Neutrophil (primary cell): ENCODE results near the gene KRTAP5-8.
"Not testable (repeated sequence)": the region's sequence is repeated elsewhere in the genome, so short reads cannot be mapped to it uniquely, and the experiment has no call there.

ENCODE experiments used
- H3K27ac ChIP-seq: fragments of 200-600 bp; sonication (generic); 2 replicates; pipeline ENCODE4 v1.5.1; 2016; ENCODE audit warnings: mild to moderate bottlenecking, moderate library complexity
- H3K27me3 ChIP-seq: fragments of 200-600 bp; sonication (generic); 2 replicates; pipeline ENCODE4 v1.6.0; 2016; ENCODE audit warnings: mild to moderate bottlenecking
- H3K36me3 ChIP-seq: fragments of 200-600 bp; sonication (generic); 2 replicates; pipeline ENCODE4 v1.5.1; 2017
- H3K4me1 ChIP-seq, 2 experiments: fragments of 200-600 bp in 1 of 2; sonication (generic) in 1 of 2; 1 replicate in 1 of 2; 2 replicates in 1 of 2; pipeline versions ENCODE4 v1.5.1 to v1.6.1; 2013 to 2016; ENCODE audit warnings: low read depth in 1 of 2, low read length in 1 of 2, mild to moderate bottlenecking in 1 of 2, moderate library complexity in 1 of 2; ENCODE audit not compliant: control insufficient read depth in 1 of 2, insufficient read depth in 1 of 2
- H3K4me3 ChIP-seq, 2 experiments: fragments of 200-600 bp in 1 of 2; sonication (generic) in 1 of 2; 1 replicate in 1 of 2; 2 replicates in 1 of 2; pipeline ENCODE4 v1.5.1; 2013 to 2016; ENCODE audit warnings: low read depth in 1 of 2, low read length in 1 of 2, mild to moderate bottlenecking in 1 of 2, moderate library complexity in 1 of 2
- H3K9me3 ChIP-seq: fragments of 200-600 bp; sonication (generic); 2 replicates; pipeline ENCODE4 v1.5.1; 2016
- CTCF ChIP-seq: fragments of 200-600 bp; sonication (generic); IDR thresholded peaks from 2 replicates; pipeline ENCODE4 v1.5.1; 2016; ENCODE audit warnings: antibody characterized with exemption

KRTAP5-8 gene

GRCh38 chr11:71568704-71569349 lies 31.0 kb downstream of the KRTAP5-8 start:
- Histone ChIP-seq H3K36me3 (no peaks in the 10 kb centered on the region), H3K27ac (no peak overlapping the region)
- no peak for TF ChIP-seq CTCF

GRCh38 chr11:71571101-71571850 lies 33.5 kb downstream of the KRTAP5-8 start:
- not testable (repeated sequence) for H3K4me3 ChIP-seq, H3K9me3 ChIP-seq, H3K4me1 ChIP-seq, H3K27ac ChIP-seq, H3K36me3 ChIP-seq
- peaks cover 32% of the 10 kb centered on the region for H3K27me3 ChIP-seq

More at GRCh38 chr11:71568704-71569349, 31.0 kb downstream of the KRTAP5-8 start:
- Histone ChIP-seq H3K9me3 (no peaks in the 10 kb centered on the region), H3K4me1 (no peaks in the 10 kb centered on the region), H3K4me3 (no peak overlapping the region), H3K27me3 (peaks cover 29% of the 10 kb centered on the region)

GRCh38 chr11:71572811-71573210 lies 35.0 kb downstream of the KRTAP5-8 start:
- Histone ChIP-seq H3K4me1 (no peaks in the 10 kb centered on the region), H3K36me3 (no peaks in the 10 kb centered on the region), H3K4me3 (no peak overlapping the region), H3K27me3 (peaks cover 34% of the 10 kb centered on the region), H3K9me3 (no peaks in the 10 kb centered on the region), H3K27ac (no peak overlapping the region)
- no peak for TF ChIP-seq CTCF

- Histone ChIP-seq H3K27ac (no peak overlapping the region), H3K4me3 (no peak overlapping the region), H3K9me3 (no peaks in the 10 kb centered on the region), H3K4me1 (no peaks in the 10 kb centered on the region), H3K36me3 (no peaks in the 10 kb centered on the region), H3K27me3 (peaks cover 28% of the 10 kb centered on the region)
- TF ChIP-seq CTCF = no peak
These were observed 36.6 kb downstream of the KRTAP5-8 start for GRCh38 chr11:71574418-71574817.

- Histone ChIP-seq H3K27ac (no peak overlapping the region), H3K36me3 (no peaks in the 10 kb centered on the region), H3K27me3 (peaks cover 34% of the 10 kb centered on the region), H3K4me3 (no peak overlapping the region), H3K4me1 (no peaks in the 10 kb centered on the region), H3K9me3 (no peaks in the 10 kb centered on the region)
- no peak for TF ChIP-seq CTCF
These were observed 38.0 kb downstream of the KRTAP5-8 start for GRCh38 chr11:71575723-71576424.

GRCh38 chr11:71576688-71577465 lies 39.1 kb downstream of the KRTAP5-8 start:
- not testable (repeated sequence) for H3K9me3 ChIP-seq, H3K36me3 ChIP-seq, H3K4me1 ChIP-seq, H3K27ac ChIP-seq, H3K4me3 ChIP-seq
- peaks cover 36% of the 10 kb centered on the region for H3K27me3 ChIP-seq
